Activated CD8-positive, alpha-beta memory T cell treated with anti-CD3 and anti-CD28 coated beads, Interleukin-2, amount 50 U/mL, for 24 hours (primary cell): Measurements from ENCODE around the gene ENPP3.
"Not testable (repeated sequence)": the region's sequence is repeated elsewhere in the genome, so short reads cannot be mapped to it uniquely, and the experiment has no call there.

Source experiments
- DNase-seq: peaks from one replicate; pipeline ENCODE4 v3.0.0-alpha.2; 2020; ENCODE audit errors: extremely low read depth

The ENPP3 gene

DNA sequence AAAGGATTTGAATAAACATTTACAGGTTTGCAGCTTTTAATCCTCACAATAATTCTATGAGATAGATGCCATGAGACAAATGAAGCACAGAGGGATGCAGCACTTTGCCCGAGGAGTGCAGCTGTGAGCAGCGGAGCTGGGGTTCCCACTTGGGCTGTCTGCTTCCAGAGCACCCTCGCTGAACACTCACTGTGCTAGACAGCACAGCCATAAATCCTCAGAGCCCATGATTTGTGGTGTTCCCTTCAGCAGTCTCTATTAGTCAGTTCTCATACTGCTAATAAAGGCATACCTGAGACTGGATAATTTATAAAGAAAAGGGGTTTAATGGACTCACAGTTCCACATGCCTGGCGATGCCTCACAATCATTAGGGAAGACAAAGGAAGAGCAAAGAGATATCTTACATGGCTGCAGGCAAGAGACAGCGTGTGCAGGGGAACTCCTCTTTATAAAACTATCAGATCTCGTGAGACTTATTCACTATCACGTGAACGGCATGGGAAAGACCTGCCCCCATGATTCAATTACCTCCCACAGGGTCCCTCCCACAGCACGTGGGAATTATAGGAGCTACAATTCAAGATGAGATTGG, 99.0 kb downstream of the ENPP3 start:
- DNase-seq = no peak

- no peak for DNase-seq
Observed at GRCh38 chr6:131736811-131737210, 99.7 kb downstream of the ENPP3 start.

DNA sequence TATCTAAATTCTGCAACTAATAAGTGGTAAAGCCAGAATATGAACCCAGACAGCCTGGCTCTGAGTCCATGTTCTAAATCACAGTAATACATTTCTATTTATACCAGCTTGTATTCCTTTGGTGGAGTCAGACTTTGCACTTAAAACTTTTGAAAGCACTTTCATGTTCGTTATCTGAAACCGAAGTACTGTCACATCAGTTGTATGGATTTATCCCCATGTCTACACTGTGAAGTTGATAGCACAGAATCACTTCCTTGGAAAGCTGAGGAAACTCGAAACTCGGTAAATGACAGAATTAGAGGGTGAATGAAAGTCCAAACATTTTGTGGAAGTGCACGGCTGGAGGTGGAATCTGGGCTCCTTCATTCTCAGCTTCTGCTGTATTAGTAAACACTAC, 102.0 kb downstream of the ENPP3 start:
- DNase-seq = no peak

DNA sequence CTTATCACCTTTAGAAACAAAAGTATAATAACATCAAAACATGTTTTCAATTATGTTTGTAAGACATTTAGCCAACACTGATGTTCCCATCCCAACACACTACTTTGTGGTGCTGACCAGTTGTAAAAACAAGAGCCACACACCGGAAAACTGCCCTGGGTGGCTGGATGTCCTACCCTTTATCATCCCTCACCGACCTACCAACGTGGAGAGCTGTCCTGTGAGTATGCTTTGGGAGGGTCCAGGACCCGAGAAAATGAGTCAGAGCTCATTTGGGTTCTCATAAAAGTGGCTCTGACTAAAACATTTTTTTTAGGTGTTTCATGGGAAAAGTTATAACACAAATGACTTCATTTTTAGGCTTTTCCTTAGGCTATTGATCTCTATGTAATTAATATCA, 103.1 kb downstream of the ENPP3 start:
- no peak for DNase-seq

DNA sequence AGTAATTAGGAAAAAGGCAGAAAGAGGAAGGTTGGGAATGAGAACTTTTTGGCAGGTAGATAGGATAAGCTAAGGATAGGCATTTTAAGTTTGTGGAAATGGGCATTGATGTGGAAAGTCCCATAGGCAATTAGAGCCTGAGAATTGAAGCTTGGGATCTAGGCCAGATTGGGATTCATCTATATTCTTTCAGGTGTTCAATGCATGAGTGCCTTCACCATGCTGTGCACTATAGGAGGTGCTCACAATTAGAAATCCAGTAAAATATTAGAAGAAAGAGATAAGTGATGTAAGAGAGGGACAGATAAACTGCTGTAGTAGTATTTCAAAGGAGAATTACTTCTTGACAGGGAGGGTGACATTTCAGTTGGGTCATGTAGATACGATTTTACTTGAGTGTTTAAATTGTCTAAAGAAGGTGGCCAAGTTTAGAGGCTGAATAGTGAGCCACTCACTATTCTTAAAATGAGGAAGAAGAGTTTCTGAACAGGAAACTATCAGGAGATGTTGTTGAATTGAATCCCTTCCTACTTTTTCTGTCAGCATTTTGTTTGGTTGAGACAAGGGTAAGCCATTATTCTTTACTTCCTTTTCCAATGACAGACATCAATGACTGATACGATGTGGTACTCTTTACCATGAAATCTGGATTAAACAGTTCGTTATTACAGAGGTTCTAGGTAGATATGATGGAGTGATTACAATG, 104.7 kb downstream of the ENPP3 start:
- DNase-seq = no peak

DNA sequence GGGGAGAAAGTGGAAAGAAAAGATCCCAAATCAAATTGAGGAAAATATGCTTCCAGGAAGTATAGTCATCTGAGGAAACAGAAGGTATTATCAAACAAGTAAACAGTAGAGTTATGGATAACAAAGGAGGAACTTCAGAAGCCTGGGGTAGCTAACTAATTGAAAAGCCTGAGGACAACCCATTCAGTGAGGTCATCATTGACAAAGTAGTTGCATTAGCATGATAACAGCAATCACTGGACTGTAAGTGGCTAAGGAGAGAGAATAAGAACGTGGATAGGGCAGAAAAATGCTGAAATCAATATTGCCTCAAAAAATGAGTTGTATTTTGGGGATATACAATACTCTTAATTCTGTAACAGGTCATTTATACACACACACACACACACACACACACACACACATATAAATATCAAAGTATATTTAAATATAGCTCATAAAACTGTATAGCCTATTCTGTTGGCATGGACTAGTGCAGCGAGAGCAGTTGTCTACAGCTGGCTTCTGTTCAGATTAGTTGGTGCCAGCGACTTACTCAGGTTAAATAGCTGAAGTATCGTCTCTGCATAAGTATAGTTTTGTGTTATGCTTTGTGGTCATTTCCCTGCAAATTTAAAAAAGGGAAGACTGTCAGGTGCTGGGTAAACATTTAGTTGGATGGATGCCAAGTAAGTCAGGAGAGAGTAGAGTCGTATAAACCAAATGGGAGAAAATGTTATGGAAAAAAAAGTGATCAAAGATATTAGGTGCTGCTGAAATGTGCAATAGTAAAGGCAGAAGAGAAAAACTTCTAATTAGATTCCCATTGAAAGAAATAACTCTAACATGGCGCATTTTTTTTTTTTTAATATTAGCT, 107.6 kb downstream of the ENPP3 start:
- no peak for DNase-seq

- DNase-seq = no peak
Observed at GRCh38 chr6:131745476-131745875, 108.4 kb downstream of the ENPP3 start.

GRCh38 chr6:131747821-131748353, 110.8 kb downstream of the ENPP3 start:
- no peak for DNase-seq

DNA sequence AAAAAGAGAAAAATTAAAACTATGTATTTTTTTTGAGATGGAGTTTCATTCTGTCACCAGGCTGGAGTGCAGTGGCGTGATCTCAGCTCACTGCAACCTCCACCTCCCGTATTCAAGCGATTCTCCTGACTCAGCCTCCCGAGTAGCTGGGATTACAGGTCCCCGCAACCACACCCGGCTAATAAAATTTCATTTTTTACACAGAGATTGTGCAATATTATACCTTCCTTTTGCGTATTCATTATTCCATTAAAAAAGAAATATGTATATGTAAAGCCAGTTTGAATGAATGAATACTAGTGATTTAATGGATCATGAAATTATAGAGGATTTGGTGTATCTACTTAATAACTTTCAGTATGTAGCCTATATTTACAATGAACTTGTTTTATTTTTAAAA, 111.9 kb downstream of the ENPP3 start:
- no peak for DNase-seq

- DNase-seq = not testable (repeated sequence)
Observed at GRCh38 chr6:131751012-131751715, 114.1 kb downstream of the ENPP3 start.

DNA sequence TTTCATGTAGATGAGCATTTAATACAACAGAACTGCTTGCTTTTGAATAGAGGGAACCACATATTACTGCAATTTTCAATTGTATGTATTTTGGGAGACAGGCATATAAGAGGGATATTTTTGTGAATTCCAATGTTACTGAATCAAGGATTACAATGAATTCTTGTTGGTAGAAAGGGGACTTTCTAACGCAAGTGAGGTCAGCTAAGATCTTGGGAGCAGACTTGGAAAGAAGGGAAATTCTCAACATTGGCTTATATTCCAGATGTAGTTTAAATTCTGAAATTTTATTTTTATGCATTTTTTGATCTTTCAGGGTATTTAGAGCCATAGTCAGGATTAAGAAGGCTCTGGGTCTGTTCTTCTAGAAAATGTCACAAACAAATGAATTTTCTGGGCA, 117.0 kb downstream of the ENPP3 start:
- DNase-seq = no peak

- DNase-seq = no peak
Observed at GRCh38 chr6:131754715-131755567, 117.8 kb downstream of the ENPP3 start.

GRCh38 chr6:131755597-131755996, 118.5 kb downstream of the ENPP3 start:
- DNase-seq = no peak

GRCh38 chr6:131756039-131756438, 118.9 kb downstream of the ENPP3 start:
- no peak for DNase-seq

DNA sequence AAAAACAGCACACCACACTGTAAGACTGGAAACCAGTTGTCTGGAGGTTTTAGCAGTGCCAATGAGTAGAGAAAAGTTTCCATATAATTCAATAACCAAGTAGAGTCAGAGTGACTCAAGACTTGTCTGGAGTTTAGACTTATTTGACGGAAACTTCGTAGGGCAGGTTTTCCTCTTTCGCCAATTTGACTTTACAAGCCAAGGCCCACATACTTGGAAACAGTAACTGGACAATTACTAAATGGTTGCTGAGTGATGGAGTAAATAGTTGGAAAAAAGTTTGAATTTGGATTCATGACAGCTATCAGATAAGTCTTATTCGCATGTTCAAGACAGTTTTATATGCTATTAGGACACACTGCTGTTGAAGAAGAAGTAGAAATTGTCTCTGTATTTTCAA, 121.8 kb downstream of the ENPP3 start:
- no peak for DNase-seq

DNA sequence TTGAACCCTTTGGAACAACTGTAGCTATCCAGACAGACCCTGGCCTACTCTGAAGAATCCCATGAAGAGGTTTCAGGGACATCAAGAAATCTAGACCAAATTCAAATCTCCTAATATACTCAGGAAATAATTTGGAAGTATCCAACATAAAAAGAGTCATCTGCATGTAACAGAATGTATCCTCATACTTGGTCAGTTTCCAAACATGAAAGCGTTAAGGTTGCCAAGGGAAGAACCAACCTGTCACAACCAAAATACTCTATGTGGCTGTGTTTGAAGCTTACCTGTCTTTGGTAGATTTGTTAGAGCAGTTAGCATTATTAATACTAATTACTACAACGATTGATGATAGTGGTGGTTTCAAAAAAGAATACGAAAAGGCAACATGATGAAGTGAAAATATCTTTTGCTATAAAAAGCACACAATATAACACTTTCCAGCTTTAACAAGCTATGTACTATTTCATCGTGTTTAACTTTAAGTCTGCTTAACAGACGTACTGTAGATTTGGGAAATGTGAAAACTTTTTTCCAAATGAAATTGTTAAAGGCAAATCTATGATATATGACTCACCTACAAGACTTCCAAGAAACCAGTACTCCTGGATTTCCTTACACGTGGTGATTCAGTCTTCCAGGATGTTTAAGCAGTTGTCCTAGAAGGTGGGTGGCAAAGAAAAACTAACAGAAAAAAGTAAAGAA, 124.1 kb downstream of the ENPP3 start:
- DNase-seq = no peak

DNA sequence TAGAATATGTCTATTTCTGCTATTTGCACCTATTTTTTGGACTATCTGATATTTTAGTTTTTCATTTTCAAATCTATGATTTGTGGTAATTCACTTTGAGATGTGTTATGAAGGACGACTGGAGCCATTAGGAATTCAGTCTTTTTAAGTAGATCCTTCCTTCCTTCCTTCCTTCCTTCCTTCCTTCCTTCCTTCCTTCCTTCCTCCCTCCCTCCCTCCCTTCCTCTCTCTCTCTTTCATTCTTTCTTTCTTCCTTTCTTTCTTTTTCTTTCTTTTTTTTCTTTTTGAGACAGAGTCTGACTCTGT, 124.6 kb downstream of the ENPP3 start:
- no peak for DNase-seq

GRCh38 chr6:131762984-131763383, 125.9 kb downstream of the ENPP3 start:
- DNase-seq = no peak

GRCh38 chr6:131763749-131764148, 126.6 kb downstream of the ENPP3 start:
- no peak for DNase-seq

DNA sequence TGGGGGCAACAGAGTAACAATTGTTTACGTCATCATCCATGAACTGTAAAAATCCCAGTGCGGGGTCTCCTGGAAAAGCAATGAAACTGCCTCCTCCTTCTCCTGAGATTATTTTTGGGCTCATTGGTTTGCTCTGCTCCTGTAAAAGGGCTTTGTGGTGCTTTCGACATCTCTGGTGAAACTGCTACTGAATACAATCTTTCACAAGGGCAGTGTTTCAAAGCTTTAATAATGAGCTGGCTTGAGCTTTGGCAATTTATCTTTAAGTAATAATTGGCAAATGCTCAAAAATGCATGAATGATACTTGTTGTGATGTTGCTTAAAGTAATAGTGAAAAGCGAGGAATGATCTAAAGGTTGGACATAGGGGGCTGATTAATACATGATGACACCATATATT, 127.2 kb downstream of the ENPP3 start:
- no peak for DNase-seq
